DMS79 (cell line): ENCODE results near the gene SERPING1.
A peak's percentile ranks its signal among the peaks of the same experiment; 100 is the strongest.

Source experiments
- DNase-seq: peaks from one replicate; lab custom pipeline; 2025; lab: John Stamatoyannopoulos, UW

SERPING1 gene

GRCh38 chr11:57652662-57653061 lies 55.2 kb downstream of the SERPING1 start:
- no peak for DNase-seq

- no peak for DNase-seq
These were observed 55.7 kb downstream of the SERPING1 start for GRCh38 chr11:57653163-57653562.

GRCh38 chr11:57656885-57657193 lies 59.4 kb downstream of the SERPING1 start:
- no peak for DNase-seq

GRCh38 chr11:57657194-57658022 lies 59.9 kb downstream of the SERPING1 start, which contains the start of gene CLP1:
Gene CLP1 (plus strand): TSS chr11:57657762. CDS start chr11:57659477, 1,715 bp downstream.
- peak; percentile 97 for DNase-seq

- DNase-seq: no peak
These were observed 60.5 kb downstream of the SERPING1 start for GRCh38 chr11:57658023-57658361.

- no peak for DNase-seq
These were observed 62.2 kb downstream of the SERPING1 start for GRCh38 chr11:57659669-57660068.

GRCh38 chr11:57662893-57663292 lies 65.4 kb downstream of the SERPING1 start:
- no peak for DNase-seq

GRCh38 chr11:57663975-57664374 lies 66.5 kb downstream of the SERPING1 start:
- no peak for DNase-seq
